HepG2 (cell line): ENCODE measurements around the gene SULT1E1. TPM values are rescaled to one million over a fixed set of nuclear protein-coding genes. Genes with fewer than 3 reads are reported as not detected.

Source experiments
- GTF3A ChIP-seq: sonication (generic); formaldehyde crosslinking; conservative IDR thresholded peaks from 2 replicates; pipeline ENCODE4 v1.4.0; 2020; ENCODE audit warnings: mild to moderate bottlenecking, missing genetic modification reagents
- HNF1A ChIP-seq, 2 experiments: sonication (generic) in 1 of 2; formaldehyde crosslinking in 1 of 2; IDR thresholded peaks; 2 replicates each; pipeline versions ENCODE4 v1.4.0 to v1.6.1; 2016 to 2020; ENCODE audit warnings: borderline replicate concordance in 1 of 2, low read depth in 1 of 2, mild to moderate bottlenecking in 1 of 2, missing genetic modification reagents in 1 of 2
- KDM5A ChIP-seq: fragments of 200-600 bp; sonication (generic); IDR thresholded peaks from 2 replicates; pipeline ENCODE4 v1.7.0; 2018; ENCODE audit warnings: antibody characterized with exemption, mild to moderate bottlenecking, low read length, borderline replicate concordance
- KLF6 ChIP-seq: IDR thresholded peaks from 2 replicates; pipeline ENCODE4 v1.8.0; 2016; ENCODE audit warnings: missing biosample characterization, missing genetic modification reagents
- NFRKB ChIP-seq: fragments of 450-650 bp; IDR thresholded peaks from 2 replicates; pipeline ENCODE4 v1.6.1; 2017
- POLR2A ChIP-seq, 2 experiments: IDR thresholded peaks; 2 replicates each; pipeline ENCODE4 v1.6.1; 2011; ENCODE audit warnings: low read depth in 2 of 2, low read length in 2 of 2, mild to moderate bottlenecking in 1 of 2, moderate library complexity in 1 of 2; ENCODE audit not compliant: insufficient read depth in 1 of 2
- REPIN1 ChIP-seq: sonication (generic); formaldehyde crosslinking; IDR thresholded peaks from 2 replicates; pipeline ENCODE4 v1.8.0; 2022; ENCODE audit warnings: missing genetic modification reagents, low read depth, mild to moderate bottlenecking, borderline replicate concordance
- RXRB ChIP-seq: IDR thresholded peaks from 2 replicates; pipeline ENCODE4 v1.6.1; 2016; ENCODE audit warnings: borderline replicate concordance, missing genetic modification reagents, missing compliant biosample characterization
- ZNF232 ChIP-seq: sonication (generic); formaldehyde crosslinking; IDR thresholded peaks from 2 replicates; pipeline ENCODE4 v1.4.0; 2020; ENCODE audit warnings: missing genetic modification reagents, borderline replicate concordance
- ZNF552 ChIP-seq: sonication (generic); formaldehyde crosslinking; IDR thresholded peaks from 2 replicates; pipeline ENCODE4 v1.9.0; 2022; ENCODE audit warnings: missing genetic modification reagents, mild to moderate bottlenecking, borderline replicate concordance
- ZNF672 ChIP-seq: sonication (generic); formaldehyde crosslinking; IDR thresholded peaks from 2 replicates; pipeline ENCODE4 v1.8.1; 2022; ENCODE audit warnings: missing genetic modification reagents
- ZNF782 ChIP-seq: sonication (generic); formaldehyde crosslinking; IDR thresholded peaks from 2 replicates; pipeline ENCODE4 v1.4.0; 2020; ENCODE audit warnings: missing genetic modification reagents, mild to moderate bottlenecking, borderline replicate concordance
- ZSCAN12 ChIP-seq: sonication (generic); formaldehyde crosslinking; IDR thresholded peaks from 2 replicates; pipeline ENCODE4 v1.9.0; 2021; ENCODE audit warnings: mild to moderate bottlenecking, missing genetic modification reagents
- ZSCAN21 ChIP-seq: sonication (generic); formaldehyde crosslinking; IDR thresholded peaks from 2 replicates; pipeline ENCODE4 v1.8.0; 2022; ENCODE audit warnings: mild to moderate bottlenecking, missing genetic modification reagents, moderate library complexity, borderline replicate concordance
- polyA plus RNA-seq, 8 experiments: library from polyadenylated mRNA; depleted of rRNA in 3 of 8; stranded (reverse) in 7 of 8; unstranded in 1 of 8; fragments of >200 nt; fragmentation: Illumina TruSeq in 4 of 8; extraction: Trizol in 4 of 8; gene quantifications; 2 replicates each; pipeline versions ENCODE4 v1.2.1 to v1.2.3, GENCODE V29; 2011 to 2016; ENCODE audit warnings: low read depth in 4 of 8, missing spikeins in 1 of 8, mixed read lengths in 1 of 8; ENCODE audit not compliant: insufficient read depth in 1 of 8
- total RNA-seq, 5 experiments: library from RNA; depleted of rRNA; stranded (reverse); fragments of >200 nt; fragmentation: Illumina TruSeq; extraction: Trizol; gene quantifications; 2 replicates each; pipeline ENCODE4 v1.2.3, GENCODE V29; 2016; ENCODE audit warnings: low read depth in 1 of 5
- TF ChIP-seq, protein P1 (sequence below): sonication (generic); formaldehyde crosslinking; IDR thresholded peaks from 2 replicates; pipeline ENCODE4 v1.5.1; 2020; ENCODE audit warnings: missing genetic modification reagents, mild to moderate bottlenecking, borderline replicate concordance
- TF ChIP-seq, protein P2 (sequence below): sonication (generic); formaldehyde crosslinking; IDR thresholded peaks from 2 replicates; pipeline ENCODE4 v1.5.1; 2020; ENCODE audit warnings: mild to moderate bottlenecking, missing genetic modification reagents, borderline replicate concordance
- TF ChIP-seq, protein P3 (sequence below): IDR thresholded peaks from 2 replicates; pipeline ENCODE4 v1.6.1; 2012; ENCODE audit warnings: low read length, improper control_type of control experiment

SULT1E1 gene
- total and polyA plus RNA-seq, 2 of the 13 experiments (the other 11 are each of a cell fraction or from before 2014, with no cell fraction given) = 1.7 to 3.9 TPM

DNA sequence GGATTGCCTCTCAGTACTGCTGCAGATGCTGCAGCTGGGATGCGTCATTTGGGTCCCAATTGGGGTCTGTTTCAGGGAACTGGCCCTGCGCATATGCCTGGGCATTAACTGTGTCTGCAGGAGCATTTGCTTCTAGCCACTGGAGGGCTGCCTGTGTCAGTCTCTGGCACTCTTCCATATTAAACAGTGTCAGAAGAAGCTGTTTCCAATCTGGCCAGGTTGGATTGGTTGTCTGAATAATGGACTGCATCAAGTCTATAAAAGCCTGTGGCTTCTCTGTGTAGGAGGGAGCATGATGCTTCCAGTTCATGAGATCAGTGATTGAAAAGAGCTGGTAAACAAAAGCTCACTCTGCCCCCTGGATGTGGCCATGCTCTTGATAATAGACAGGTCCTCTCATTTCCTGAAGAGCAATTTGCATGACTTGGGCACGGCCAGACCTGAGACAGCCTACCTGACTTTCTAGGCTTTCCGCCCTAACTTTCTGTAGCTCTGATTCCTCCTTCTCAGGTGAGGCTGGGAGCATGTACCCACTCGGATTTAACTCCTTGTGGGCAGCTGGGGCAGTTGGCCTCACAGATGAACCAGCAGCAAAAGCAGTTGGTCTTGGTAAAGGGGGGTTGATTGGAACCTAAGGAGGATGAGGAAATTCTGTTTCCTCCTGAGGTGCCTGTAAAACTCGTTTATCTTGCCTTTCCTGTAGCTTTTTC lies 29.2 kb downstream of the SULT1E1 start (continued):
- TF ChIP-seq ZSCAN21 (CRISPR knock-in tag) (0 out of 2 replicates have a peak, but pooled peaks have one; percentile 36), REPIN1 (CRISPR knock-in tag) (no peak), RXRB (CRISPR knock-in tag) (no peak), HNF1A (IDR thresholded peaks at IDR 0.05; ENCODE audit: low read depth) (0 out of 2 replicates have a peak, but pooled peaks have one; percentile 32), HNF1A (CRISPR knock-in tag; IDR thresholded peaks at IDR 0.05; ENCODE audit: borderline replicate concordance) (no peak), KLF6 (CRISPR knock-in tag) (no peak), ZNF552 (CRISPR knock-in tag) (no peak), POLR2A (IDR thresholded peaks at IDR 0.05; ENCODE audit: insufficient read depth in 1 of 2, low read depth in 2 of 2, low read length in 2 of 2) (no peak), GTF3A (no peak), KDM5A (no peak), ZNF782 (CRISPR knock-in tag) (no peak), ZSCAN12 (no peak), ZNF672 (CRISPR knock-in tag) (no peak), ZNF232 (CRISPR knock-in tag) (no peak), NFRKB (no peak)
- TF ChIP-seq, protein P1, sequence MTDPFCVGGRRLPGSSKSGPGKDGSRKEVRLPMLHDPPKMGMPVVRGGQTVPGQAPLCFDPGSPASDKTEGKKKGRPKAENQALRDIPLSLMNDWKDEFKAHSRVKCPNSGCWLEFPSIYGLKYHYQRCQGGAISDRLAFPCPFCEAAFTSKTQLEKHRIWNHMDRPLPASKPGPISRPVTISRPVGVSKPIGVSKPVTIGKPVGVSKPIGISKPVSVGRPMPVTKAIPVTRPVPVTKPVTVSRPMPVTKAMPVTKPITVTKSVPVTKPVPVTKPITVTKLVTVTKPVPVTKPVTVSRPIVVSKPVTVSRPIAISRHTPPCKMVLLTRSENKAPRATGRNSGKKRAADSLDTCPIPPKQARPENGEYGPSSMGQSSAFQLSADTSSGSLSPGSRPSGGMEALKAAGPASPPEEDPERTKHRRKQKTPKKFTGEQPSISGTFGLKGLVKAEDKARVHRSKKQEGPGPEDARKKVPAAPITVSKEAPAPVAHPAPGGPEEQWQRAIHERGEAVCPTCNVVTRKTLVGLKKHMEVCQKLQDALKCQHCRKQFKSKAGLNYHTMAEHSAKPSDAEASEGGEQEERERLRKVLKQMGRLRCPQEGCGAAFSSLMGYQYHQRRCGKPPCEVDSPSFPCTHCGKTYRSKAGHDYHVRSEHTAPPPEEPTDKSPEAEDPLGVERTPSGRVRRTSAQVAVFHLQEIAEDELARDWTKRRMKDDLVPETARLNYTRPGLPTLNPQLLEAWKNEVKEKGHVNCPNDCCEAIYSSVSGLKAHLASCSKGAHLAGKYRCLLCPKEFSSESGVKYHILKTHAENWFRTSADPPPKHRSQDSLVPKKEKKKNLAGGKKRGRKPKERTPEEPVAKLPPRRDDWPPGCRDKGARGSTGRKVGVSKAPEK (CRISPR knock-in tag) = no peak
- TF ChIP-seq, protein P2, sequence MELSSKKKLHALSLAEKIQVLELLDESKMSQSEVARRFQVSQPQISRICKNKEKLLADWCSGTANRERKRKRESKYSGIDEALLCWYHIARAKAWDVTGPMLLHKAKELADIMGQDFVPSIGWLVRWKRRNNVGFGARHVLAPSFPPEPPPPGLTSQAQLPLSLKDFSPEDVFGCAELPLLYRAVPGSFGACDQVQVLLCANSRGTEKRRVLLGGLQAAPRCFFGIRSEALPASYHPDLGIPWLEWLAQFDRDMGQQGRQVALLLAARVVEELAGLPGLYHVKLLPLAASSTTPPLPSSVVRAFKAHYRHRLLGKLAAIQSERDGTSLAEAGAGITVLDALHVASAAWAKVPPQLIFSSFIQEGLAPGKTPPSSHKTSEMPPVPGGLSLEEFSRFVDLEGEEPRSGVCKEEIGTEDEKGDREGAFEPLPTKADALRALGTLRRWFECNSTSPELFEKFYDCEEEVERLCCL (CRISPR knock-in tag) = no peak
- TF ChIP-seq, protein P3, sequence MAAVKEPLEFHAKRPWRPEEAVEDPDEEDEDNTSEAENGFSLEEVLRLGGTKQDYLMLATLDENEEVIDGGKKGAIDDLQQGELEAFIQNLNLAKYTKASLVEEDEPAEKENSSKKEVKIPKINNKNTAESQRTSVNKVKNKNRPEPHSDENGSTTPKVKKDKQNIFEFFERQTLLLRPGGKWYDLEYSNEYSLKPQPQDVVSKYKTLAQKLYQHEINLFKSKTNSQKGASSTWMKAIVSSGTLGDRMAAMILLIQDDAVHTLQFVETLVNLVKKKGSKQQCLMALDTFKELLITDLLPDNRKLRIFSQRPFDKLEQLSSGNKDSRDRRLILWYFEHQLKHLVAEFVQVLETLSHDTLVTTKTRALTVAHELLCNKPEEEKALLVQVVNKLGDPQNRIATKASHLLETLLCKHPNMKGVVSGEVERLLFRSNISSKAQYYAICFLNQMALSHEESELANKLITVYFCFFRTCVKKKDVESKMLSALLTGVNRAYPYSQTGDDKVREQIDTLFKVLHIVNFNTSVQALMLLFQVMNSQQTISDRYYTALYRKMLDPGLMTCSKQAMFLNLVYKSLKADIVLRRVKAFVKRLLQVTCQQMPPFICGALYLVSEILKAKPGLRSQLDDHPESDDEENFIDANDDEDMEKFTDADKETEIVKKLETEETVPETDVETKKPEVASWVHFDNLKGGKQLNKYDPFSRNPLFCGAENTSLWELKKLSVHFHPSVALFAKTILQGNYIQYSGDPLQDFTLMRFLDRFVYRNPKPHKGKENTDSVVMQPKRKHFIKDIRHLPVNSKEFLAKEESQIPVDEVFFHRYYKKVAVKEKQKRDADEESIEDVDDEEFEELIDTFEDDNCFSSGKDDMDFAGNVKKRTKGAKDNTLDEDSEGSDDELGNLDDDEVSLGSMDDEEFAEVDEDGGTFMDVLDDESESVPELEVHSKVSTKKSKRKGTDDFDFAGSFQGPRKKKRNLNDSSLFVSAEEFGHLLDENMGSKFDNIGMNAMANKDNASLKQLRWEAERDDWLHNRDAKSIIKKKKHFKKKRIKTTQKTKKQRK = no peak
